ENCODE measurements around the gene TMEM44.

- no peak for TF ChIP-seq CTCF (conservative IDR thresholded peaks at IDR 0.05; ENCODE audit: low read length)
- no peak for TF ChIP-seq EZH2phosphoT487 (IDR thresholded peaks at IDR 0.05; ENCODE audit: borderline replicate concordance)
Observed at GRCh38 chr3:194570898-194571297, 62.3 kb downstream of the TMEM44 start.

Measured in Loucy (cell line).